NCI-H446 treated with DMSO at 0.1 percent for 48 hours (cell line): ENCODE results near the gene RAB39A.

ENCODE experiments used
- DNase-seq: peaks from one replicate; lab custom pipeline; 2025; lab: John Stamatoyannopoulos, UW

Gene RAB39A

GRCh38 chr11:107961480-107961879 lies 33.2 kb downstream of the RAB39A start:
- no peak for DNase-seq

GRCh38 chr11:107962181-107962580 lies 33.9 kb downstream of the RAB39A start:
- DNase-seq = no peak

- no peak for DNase-seq
These were observed 34.8 kb downstream of the RAB39A start for GRCh38 chr11:107963091-107963490.

GRCh38 chr11:107969219-107969618 lies 41.0 kb downstream of the RAB39A start:
- DNase-seq = no peak

GRCh38 chr11:107970049-107970448 lies 41.8 kb downstream of the RAB39A start:
- no peak for DNase-seq

- DNase-seq = no peak
These were observed 45.4 kb downstream of the RAB39A start for GRCh38 chr11:107973641-107974040.

GRCh38 chr11:107988397-107989158 lies 60.3 kb downstream of the RAB39A start:
- no peak for DNase-seq

- no peak for DNase-seq
These were observed 63.7 kb downstream of the RAB39A start for GRCh38 chr11:107991868-107992414.

- no peak for DNase-seq
These were observed 67.9 kb downstream of the RAB39A start for GRCh38 chr11:107996006-107996776.

GRCh38 chr11:107998761-107999160 lies 70.5 kb downstream of the RAB39A start:
- DNase-seq = no peak

GRCh38 chr11:107999759-108000455 lies 71.7 kb downstream of the RAB39A start:
- peak; percentile 6 for DNase-seq

GRCh38 chr11:108002476-108002875 lies 74.2 kb downstream of the RAB39A start:
- DNase-seq = no peak

- DNase-seq = no peak
These were observed 75.4 kb downstream of the RAB39A start for GRCh38 chr11:108003623-108004022.

- no peak for DNase-seq
These were observed 79.6 kb downstream of the RAB39A start for GRCh38 chr11:108007819-108008218.

GRCh38 chr11:108008656-108009496 lies 80.6 kb downstream of the RAB39A start, which contains the start of gene CUL5:
Gene CUL5 (plus strand): TSS chr11:108008898. CDS start chr11:108009349, 451 bp downstream.
- peak; percentile 77 for DNase-seq

- no peak for DNase-seq
These were observed 81.5 kb downstream of the RAB39A start for GRCh38 chr11:108009497-108010370.

- DNase-seq = no peak
These were observed 84.0 kb downstream of the RAB39A start for GRCh38 chr11:108012139-108012725.
